Amygdala (tissue), 56 donors: ENCODE results near the gene DIAPH2.

Experiments
- DNase-seq, 56 donors: peaks; one replicate each; lab custom pipeline; 2025; lab: John Stamatoyannopoulos, UW

DIAPH2 gene

DNA sequence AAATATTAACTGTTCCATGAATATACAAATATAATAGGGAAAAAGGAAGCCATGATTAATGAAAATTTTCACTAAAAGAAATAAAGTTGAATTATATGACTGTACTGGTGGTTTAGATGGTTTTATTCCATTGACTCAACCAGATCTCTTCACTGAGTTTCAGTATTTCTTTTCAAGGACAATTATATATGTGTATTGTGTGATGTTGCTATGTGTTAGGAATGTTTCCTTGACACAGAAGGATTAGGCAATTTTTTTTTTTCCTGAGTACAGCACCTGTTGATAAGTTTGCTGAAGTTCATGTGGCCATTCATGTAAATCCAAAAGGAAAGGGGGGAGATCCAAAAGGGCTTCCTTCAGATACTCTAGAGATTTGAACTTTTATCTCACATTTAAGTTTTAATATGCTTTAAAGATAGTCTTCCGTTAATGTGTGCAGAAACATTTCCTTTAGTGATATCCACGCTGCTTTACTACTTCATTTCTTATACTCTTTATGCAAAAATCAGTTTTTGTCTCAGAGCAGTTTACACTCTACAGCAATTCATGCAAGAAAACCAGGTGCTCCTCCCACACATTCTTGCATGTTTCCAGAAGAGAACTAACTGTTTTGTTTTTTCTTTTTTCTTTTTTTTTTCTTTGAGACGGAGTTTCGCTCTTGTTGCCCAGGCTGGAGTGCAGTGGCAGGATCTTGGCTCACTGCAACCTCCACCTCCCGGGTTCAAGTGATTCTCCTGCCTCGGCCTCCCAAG, 448.2 kb downstream of the DIAPH2 start:
- DNase-seq = no peak

DNA sequence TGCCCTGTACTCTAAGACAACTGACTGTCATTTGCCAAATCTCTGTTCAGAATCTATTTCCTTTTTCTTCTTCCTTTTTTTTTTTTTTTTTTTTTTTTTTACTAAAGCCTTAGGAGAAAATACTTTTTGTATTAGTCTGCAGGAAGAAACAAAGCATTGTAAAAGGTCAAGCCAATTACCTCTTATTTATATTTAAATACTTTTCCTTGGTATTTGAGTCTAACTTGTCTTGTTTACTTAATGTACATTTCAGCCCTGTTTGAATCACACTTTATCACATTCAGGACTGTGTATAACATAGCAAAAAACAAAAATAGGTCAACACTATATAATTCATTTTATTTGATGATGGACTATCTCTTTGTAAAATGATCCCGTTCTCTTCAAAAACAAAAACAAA, 461.3 kb downstream of the DIAPH2 start:
- DNase-seq = no peak

DNA sequence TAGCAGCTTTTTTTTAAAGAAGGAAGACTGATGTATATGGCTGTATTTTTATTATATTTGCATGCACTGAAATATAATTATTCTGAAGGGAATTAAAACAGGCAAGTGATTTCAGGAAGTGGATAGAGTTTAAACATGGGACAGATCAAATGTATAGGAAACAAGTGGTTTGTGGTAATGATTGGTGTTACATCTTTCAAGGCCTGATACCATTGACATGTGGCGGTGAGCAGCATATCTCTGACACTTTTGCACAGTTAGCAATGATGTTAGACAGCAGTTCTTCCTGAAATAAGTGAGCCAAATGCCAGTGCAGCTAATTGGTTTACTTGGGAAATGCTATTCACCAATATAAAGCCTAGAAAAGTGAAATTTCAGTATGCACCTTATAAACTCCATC, 471.2 kb downstream of the DIAPH2 start:
- no peak for DNase-seq

GRCh38 chrX:97158269-97158668, 473.6 kb downstream of the DIAPH2 start:
- no peak for DNase-seq

DNA sequence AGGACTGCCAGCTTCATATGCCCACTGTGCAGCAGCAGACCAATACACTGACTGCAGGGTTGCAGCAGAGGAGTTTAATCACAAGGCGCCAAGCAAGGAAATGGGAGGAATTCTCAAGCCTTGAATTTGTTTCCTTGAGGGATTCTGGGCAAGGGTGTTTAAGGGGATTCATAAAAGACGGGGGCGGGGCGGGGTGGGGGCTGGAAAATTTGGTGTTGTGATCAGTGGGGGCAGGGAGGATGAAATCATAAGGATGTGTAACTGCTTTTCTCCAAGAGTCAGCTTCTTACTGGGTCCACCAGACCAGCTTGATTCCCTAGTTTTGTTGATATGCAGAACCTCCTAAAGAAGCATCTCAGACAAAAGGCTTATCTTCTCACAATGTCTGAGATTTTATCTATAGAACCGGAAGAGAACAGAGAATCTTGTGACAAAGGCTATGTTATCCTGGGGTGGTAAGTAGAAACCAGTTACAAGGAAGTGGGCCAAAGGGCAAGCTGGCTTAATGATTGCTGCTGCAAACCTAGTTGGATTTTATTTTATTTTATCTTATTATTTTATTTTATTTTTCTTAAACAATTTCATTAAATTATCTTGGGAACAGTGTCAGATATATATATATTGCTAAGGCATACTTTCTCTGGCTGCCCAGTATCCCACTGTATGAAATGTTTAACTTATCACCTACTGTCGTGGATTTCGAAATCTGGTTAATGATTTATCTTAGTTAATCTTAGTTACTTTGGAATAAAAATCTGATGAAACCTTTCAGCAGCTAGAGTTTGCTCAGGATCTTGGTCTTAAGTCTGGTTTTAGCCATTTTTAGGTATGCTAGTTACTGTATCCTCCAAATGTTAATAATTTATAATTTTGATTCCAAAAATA, 475.5 kb downstream of the DIAPH2 start:
- DNase-seq = peak in 1 of 56 donors; percentile 0

- no peak for DNase-seq
These were observed 482.7 kb downstream of the DIAPH2 start for GRCh38 chrX:97167333-97167732.

- DNase-seq = no peak
These were observed 484.0 kb downstream of the DIAPH2 start for GRCh38 chrX:97168646-97169045.

GRCh38 chrX:97175147-97175546, 490.5 kb downstream of the DIAPH2 start:
- DNase-seq = no peak

- no peak for DNase-seq
These were observed 505.0 kb downstream of the DIAPH2 start for GRCh38 chrX:97189668-97190067.

GRCh38 chrX:97199501-97199900, 514.9 kb downstream of the DIAPH2 start:
- no peak for DNase-seq

GRCh38 chrX:97200454-97200853, 515.8 kb downstream of the DIAPH2 start:
- DNase-seq = no peak

- DNase-seq = no peak
These were observed 525.9 kb downstream of the DIAPH2 start for GRCh38 chrX:97210501-97210900.

DNA sequence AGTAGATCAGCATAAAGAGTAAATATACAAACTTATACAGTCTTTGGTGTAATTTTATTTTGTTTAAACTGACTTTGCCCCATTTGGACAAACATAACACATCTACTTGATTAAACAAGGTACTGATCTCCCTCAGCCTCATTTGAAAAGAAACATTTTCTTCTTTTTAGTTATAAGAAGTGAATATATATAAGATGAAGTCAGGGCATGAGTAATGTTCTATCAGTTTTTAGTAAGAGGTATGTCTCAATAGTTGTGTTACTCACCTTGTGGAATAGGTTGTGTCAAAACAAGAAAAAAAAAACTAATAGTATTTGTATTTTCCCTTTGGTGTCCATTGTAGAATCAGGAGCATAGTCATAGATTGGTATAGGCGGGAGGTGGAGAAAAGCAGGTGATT, 526.4 kb downstream of the DIAPH2 start:
- DNase-seq = no peak

DNA sequence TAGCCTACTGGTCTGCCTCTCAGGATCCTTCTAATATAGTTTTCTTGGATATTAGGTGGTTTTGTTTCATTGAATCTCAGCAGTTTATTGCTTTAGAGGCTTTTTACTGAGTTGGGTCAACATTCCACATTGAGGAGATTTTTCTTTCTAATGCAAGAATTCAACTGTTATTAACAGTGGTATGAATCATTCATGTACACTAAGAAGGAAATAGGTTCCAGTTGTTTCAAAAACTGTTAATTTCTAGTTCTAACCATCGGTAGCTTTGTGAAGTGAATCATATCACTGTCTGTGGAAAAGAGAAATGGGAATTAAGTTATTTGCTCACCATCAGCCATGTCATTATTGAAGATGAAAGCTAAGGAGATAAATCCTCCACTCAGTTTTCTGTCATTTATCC, 530.5 kb downstream of the DIAPH2 start:
- DNase-seq = no peak

DNA sequence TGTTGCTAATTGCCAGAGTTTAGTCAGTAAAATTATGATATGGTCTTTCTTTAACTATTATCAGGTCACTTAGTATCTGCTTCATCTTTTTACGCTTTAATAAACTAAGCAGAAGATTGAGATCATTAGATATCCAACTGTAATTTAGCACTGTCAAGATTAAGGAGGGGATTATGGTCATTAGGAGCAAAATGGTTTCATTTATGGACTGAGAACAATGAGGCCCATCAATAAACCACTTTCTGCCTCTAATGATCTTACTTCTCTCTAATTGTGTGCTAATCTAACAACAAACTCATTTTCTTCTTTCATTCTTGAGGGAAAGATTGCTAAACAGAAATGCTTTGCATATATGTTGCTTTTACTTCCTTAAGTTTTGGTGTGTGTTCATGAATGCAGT, 539.5 kb downstream of the DIAPH2 start:
- DNase-seq = no peak

GRCh38 chrX:97229318-97229717, 544.7 kb downstream of the DIAPH2 start:
- DNase-seq = no peak

DNA sequence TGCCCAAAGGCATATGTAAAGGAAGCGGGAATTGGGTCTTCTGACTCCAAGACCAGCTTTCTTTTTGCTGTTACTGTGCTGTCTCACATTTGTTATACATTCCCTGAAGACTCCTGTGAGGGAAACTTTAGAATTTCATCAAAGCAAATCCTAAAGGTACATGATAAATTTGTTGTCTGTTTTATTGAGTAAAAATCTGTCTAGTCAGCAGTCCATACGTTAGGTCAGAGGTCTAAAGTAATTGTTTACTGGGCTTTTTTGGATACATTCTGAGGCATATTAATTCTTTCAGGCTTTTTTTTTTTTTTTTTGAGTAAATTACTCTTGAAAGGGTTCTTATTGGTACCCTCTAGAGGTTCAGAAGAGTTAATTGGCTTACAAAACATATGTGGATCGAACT, 546.3 kb downstream of the DIAPH2 start:
- DNase-seq = no peak

- no peak for DNase-seq
These were observed 549.9 kb downstream of the DIAPH2 start for GRCh38 chrX:97234471-97235081.

DNA sequence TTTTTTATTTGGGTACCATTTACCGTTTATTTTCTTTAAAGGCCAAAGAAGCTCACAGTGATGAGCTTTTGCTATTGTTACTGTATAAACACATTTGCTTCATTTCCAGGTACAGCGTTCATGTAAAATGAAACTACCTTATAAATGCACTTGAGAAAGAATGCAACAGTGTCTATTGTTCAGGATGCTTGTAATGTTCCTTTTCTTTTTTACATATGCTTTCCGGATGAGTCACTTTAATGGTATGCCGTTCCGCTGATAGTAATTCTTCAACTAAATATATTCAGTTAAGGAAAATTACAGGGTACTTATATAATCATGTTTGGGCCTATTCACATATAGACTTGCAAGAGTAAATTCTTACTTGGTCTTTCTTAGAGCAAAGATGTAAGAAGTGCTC, 554.0 kb downstream of the DIAPH2 start:
- no peak for DNase-seq

DNA sequence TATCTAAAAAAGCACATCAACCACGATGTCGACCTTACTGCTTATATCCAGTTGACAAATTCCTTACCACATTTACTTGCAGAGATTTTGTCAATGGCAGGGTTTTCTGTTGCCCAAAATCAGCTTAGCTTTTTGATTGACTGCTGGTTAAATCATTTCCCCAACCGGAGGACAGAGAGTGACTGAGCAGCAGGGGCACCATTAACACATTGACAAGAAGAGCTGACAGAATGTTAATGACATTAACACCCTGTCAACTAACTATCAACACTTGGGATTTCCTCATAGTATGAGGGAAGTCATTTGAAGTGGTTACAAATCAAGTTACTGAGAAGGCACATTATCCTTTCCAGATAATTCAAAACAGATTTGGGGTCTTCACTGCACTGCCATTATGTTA, 567.5 kb downstream of the DIAPH2 start:
- no peak for DNase-seq

GRCh38 chrX:97260679-97261078, 576.0 kb downstream of the DIAPH2 start:
- no peak for DNase-seq
